ENCODE data around the gene LHX3.

DNA sequence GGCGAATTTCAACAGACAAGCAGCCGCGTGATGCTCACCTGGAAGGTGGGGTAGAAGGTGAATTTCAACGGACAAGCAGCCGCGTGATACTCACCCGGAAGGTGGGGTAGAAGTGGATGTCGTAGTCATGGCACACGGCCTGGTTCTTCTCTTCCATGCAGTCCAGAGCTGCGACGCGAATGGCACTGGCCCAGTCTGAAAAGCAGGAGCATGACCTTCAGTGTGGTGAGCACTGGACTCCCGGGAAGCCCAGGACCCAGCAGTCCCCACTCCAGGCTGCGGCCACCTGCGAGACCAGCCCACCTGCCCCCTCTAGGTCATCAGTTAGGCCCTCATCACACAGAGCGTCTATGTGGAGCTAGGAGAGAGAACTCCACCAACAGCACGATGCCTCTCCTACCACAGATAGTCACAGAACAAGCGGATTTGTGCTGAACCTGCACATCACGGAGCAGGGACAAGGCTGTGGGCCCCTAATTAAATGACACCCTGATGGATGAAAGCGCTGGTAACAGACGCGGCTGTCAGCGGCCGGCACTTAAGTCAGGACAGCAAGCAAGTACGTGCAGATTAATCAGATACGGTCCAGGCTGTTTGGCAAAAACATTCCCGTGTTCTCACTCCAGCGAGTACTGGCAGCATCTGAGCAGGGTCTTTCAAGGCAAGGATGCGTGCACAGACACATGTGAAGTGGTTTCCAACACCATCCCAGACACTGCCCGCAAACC is 21.9 kb upstream of the LHX3 start:
- TF ChIP-seq, protein P1, sequence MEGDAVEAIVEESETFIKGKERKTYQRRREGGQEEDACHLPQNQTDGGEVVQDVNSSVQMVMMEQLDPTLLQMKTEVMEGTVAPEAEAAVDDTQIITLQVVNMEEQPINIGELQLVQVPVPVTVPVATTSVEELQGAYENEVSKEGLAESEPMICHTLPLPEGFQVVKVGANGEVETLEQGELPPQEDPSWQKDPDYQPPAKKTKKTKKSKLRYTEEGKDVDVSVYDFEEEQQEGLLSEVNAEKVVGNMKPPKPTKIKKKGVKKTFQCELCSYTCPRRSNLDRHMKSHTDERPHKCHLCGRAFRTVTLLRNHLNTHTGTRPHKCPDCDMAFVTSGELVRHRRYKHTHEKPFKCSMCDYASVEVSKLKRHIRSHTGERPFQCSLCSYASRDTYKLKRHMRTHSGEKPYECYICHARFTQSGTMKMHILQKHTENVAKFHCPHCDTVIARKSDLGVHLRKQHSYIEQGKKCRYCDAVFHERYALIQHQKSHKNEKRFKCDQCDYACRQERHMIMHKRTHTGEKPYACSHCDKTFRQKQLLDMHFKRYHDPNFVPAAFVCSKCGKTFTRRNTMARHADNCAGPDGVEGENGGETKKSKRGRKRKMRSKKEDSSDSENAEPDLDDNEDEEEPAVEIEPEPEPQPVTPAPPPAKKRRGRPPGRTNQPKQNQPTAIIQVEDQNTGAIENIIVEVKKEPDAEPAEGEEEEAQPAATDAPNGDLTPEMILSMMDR (IDR thresholded peaks at IDR 0.05; ENCODE audit: insufficient read depth, low read depth, low read length): no peak
- no peak for TF ChIP-seq EZH2 (IDR thresholded peaks at IDR 0.05; ENCODE audit: insufficient read depth, low read length)
